ENCODE measurements around the gene AQP11.
"Not testable (repeated sequence)": the region's sequence is repeated elsewhere in the genome, so short reads cannot be mapped to it uniquely, and the experiment has no call there.

AQP11 gene, protein sequence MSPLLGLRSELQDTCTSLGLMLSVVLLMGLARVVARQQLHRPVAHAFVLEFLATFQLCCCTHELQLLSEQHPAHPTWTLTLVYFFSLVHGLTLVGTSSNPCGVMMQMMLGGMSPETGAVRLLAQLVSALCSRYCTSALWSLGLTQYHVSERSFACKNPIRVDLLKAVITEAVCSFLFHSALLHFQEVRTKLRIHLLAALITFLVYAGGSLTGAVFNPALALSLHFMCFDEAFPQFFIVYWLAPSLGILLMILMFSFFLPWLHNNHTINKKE

DNA sequence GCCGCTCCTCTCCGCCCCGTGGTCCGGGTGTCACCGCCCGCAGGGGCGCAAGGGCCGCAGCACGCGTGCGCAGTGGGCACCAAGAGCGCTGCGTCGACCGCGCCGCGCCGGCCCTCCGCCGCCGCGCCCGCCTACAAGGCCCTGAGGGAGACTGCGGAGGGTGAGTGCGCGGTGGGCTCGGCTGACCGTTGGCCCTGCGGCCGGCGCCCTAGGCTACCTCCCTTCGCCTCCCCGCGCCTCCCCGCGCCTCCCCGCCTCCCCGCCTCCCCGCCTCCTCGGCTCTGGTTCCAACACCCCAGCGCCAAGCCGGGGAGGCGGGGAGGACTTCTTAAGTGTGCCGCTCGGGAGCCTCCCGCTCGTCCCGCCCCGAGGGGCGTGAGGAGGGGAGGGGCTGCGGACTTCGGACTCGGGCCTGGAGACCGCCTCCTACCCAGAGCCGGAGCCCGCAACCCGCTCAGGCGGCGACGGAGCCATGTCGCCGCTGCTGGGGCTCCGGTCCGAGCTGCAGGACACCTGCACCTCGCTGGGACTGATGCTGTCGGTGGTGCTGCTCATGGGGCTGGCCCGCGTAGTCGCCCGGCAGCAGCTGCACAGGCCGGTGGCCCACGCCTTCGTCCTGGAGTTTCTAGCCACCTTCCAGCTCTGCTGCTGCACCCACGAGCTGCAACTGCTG is at the start of gene AQP11:
Gene AQP11 (plus strand): TSS at position 433 of the 673 bp plus-strand sequence. CDS start 40 bp downstream, at position 473.
- DNase-seq (ENCODE audit: low read depth) = peak; percentile 51

DNA sequence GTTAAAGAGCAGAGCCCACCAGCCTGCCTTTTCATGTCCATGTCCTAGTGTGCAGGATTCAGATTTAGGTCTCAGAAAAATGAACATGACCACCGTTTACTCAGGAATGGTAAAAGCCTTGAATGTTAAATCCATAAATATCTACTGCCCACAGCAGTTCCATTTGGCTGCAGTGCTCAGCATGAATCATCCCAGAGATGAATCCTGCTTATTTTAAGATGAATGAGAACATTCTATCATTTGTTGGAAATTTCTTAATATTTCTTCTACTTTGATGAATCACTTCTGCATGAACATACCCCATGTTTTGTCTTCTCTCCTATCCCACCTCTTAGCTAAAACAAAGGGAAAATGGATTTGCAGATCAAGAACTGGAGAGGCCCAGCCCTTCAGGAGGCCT is 47.5 kb upstream of the AQP11 start:
- DNase-seq (ENCODE audit: low read depth) = no peak

DNA sequence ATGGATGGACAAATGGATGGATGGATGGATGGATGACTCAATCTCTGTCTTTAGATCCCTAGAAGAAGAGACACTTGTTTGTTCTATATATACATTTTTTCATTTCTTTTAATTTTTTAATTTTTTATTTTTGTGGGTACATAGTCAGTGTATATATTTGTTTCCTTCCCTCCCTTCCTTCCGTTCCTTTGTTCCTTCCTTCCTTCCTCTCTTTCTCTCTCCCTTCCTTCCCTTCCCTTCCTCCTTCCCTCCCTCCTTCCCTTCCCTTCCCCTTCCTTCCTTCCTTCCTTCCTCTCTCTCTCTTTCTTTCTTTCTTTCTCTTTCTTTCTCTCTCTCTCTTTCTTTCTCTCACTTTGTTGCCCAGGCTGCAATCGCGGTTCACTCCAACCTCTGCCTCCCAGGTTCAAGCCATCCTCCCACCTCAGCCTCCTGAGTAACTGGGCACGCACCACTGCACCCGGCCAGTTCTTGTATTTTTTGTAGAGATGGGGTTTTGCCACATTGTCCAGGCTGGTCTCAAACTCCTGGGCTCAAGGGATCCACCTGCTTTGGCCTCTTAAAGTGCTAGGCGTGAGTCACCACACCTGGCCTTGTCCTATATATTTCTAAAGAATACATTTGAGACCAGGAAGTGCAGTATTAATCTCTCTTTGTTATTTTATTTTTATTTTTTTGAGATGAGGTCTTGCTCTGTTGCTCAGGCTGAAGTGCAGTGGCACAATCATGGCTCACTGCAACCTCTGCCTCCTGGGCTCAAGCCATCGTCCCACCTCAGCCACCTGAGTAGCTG is 42.5 kb upstream of the AQP11 start:
- DNase-seq (ENCODE audit: low read depth) = no peak

DNA sequence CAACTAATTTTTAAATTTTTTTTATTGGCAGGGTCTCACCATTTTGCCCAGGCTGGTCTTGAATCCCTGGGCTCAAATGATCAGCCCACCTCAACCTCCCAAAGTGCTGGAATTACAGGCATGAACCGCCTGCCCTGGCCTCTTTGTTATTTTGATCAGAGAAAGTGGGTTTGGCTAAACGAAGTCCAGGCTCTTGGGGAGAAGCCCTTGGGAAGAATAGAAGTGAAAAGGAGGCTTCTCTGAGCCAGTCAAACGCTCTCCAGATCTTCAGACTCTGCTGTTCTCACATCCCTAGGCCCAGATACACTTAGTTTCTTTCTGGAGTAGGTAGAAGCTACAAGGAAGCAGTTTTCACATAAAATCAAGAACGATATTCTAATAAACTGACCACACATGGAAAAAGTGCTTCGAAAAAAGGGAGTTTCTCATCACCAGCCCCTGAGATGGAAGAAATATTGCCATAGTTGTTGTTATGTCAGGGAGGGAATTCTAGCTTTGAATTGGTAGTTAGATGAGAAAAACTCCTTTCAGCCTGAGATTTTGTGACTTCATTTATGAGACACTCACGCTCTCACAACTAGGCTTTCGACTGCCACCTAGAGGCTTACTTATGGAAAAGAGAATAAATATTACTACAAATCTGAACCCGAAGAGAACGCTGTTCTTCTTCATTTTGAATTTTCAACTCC is 41.7 kb upstream of the AQP11 start:
- DNase-seq (ENCODE audit: low read depth) = no peak

DNA sequence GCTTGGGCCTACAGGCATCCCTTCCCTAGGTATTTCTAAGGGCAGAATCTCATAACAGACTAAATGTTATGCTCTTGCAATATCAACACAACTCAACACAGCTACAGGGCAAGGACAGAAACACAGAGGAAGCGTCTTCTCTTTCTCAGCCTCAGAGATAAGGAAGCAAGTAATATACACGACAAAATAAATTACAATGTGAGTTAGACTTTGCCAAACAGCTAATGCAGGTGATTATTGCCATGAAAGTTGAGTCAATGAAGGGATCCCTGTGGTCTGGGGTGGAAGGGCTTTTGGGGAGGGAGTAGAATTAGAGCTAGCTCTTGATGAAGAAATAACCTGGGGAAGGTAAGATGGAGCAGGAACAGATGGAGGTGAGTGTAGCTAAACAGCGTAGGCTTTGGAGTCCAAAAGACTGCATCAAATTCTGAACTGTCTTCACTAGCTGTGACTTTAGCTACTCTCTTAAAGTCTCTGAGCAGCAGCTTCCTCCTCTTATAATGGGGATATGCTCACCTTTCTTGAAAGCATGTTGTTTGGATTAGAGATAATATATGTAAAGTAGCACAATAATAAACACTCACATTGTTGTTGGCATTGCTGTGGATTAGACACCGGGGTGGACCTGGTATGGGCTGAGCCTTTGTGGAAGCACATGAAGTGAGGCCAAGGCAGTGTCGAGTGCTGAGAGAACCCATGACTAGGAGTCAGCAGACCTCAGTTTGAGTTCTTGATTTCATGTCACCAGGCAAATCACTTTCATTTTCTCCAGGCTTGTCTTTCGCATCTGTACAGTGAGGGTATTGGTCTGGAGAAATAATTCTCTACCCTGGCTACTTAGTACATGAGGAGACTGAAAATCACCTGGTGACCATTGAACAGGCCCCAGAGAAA is 41.0 kb upstream of the AQP11 start:
- no peak for DNase-seq (ENCODE audit: low read depth)

DNA sequence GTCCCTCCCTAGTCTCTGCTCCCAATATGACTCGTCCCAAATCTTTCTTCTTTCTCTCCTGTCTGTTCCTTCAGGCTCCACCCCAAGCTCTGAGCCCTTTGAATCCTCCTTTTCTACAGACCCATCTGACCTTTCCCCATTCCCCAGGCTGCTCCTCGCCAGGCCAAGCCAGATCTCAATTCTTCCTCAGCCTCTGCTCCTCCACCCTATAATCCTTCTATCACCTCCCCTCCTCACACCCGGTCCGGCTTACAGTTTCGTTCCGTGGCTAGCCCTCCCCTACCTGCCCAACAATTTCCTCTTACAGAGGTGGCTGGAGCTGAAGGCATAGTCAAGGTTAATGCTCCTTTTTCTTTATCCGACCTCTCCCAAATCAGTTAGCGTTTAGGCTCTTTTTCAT is 38.3 kb upstream of the AQP11 start:
- not testable (repeated sequence) for DNase-seq (ENCODE audit: low read depth)

DNA sequence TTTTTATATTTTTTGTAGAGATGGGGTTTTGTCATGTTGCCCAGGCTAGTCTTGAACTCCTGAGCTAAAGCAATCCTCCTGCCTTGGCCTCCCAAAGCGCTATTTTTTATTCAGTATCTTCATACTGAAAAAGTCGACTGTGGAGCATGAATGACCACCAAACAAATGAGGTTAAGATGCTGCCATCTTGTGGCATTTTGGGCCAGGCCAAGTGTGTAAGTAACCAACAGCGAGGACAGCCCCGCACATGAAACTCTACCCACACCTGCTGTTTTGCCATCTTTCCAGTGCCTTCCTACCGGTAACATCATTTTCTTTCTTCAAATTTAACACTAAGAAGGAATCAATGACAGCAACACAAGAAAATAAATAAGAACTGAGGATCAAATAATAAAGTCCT is 32.2 kb upstream of the AQP11 start:
- DNase-seq (ENCODE audit: low read depth) = no peak

DNA sequence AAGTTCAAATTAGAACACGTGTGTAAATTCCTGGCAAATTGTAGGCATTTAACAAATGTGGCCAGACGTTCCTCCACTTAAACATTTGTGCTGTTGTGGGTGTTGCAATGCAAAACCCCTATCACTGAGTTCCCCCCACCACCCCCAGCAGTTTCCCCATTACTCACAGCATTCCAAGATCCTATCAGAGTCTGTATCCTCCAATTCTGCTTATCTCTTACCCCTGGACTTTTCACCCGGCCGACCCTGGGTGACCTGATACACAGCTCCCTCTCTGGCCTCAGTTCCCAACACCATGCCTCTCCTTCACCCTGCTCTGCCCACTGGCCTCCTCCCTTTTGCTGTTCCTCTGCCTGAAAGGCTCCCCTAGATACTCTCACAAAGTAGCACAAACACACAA is 31.4 kb upstream of the AQP11 start:
- no peak for DNase-seq (ENCODE audit: low read depth)

DNA sequence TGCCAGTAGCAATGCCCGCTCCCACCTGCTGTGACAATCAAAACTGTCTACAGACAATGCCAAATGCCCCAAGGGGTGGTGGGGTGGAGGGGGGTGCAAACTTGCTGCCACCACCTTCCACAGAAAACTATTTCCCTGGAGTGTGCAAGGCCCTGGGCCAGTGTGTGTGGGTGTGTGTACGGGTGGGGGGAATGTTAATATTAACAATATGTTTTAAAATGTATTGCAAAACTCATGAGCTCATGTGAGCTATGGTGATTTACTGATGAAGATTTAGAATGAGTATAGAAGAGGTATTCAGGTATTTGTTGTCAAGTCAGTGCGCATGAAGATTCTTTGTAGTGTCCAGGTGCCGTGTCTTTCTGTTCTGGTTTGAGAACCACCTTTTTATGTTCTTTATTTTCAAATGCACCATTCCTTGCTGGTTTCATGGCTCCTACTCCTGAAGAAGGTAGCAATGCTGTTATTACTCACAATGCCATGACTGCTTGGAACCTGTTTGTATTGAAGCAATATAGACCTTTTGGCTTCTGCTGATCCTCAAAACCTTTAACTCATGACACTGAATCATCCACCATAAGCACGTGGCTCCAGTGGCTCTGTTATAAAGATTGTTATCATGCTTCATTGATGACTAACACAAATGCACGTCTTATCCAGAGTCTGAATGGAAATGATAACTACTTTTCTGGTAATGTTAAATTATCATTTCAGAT is 29.9 kb upstream of the AQP11 start:
- no peak for DNase-seq (ENCODE audit: low read depth)

DNA sequence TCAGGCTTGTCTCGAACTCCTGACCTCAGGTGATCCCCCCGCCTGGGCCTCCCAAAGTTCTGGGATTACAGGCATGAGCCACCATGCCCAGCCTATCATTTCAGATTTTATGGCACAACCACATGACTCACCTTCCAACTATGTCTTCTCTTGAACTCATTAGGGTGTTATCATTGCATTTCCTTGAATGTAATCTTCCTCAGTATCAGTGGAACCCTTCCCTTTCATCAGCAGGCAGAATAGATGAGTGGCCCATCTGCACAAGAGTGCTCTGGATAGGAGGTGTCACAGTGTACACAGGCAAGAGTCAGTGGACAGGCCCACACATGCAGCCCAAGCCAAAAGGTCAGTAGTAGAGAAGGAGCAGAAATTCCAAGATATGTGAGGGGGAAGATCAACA is 29.1 kb upstream of the AQP11 start:
- DNase-seq (ENCODE audit: low read depth) = no peak

DNA sequence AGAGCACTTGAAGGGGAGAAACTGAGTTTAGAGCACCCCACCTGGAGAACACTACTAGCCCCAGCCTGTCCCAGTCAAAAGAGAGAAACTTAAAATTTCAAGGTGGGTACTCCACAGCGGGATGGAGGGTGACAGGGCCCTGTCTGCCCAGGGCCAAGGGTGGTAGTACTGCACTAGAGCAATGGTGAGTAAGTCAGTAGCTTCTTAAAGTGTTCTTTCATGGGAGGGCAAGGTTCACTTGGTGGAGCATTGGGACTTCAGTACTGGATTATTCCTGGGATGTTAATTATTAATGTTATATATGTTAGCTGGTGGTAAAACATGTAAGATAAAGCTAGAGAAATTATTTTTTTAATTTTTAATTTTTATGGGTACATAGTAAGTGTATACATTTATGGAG is 28.5 kb upstream of the AQP11 start:
- DNase-seq (ENCODE audit: low read depth) = no peak

DNA sequence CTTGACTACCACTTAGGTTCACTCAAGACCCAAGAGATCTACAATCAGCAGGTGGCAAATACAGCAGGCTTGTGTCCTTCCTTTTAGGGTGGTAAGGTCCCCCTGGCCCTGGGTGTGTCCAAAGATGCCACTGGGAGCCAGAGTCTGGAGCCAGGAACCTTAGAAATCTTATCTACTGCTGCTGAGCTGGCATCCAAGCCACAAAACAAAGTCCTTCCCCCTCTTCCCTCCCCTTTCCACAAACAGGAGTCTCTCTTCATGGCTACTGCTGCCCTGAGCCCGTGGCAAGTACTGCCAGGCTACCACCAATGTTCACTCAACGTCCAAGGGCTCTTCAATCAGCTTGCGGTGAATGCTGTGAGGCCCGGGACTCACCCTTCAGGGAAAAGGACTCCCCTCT is 21.4 kb upstream of the AQP11 start:
- DNase-seq (ENCODE audit: low read depth) = no peak

DNA sequence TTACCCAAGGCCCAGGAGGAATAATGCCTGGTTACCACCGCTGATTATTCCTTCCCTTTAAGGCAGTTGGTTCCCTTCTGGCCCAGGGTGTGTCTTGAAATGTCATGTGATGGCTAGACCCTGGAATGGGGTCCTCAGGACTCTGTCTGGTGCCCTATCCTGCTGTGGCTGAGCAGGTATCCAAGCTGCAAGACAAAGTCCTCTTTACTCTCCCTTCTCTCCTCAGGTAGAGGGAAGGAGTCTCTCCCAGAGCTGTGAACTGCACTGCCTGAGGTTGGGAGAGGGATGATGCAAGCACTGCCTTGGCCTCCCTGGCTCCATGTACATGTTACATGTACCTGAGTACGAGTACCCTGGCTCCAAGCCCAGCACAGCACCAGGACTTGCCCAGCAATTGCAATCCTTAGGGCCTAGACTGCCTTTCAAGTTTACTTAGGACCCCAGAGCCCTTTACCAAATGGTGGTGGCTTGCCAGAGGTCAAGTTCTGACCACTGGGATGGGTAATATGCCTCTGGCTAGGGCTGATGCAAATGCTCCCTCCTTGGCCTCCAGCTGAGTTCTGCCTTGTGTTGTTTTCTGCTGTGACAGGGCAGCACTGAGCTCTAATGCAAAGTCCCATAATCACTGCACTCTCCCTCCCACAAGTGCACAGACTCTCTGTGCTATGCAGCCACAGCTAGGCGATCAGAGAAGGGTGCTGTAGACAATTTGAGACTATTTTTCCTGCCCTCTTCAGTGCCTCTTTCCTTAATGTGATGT is 20.7 kb upstream of the AQP11 start:
- DNase-seq (ENCODE audit: low read depth) = no peak

DNA sequence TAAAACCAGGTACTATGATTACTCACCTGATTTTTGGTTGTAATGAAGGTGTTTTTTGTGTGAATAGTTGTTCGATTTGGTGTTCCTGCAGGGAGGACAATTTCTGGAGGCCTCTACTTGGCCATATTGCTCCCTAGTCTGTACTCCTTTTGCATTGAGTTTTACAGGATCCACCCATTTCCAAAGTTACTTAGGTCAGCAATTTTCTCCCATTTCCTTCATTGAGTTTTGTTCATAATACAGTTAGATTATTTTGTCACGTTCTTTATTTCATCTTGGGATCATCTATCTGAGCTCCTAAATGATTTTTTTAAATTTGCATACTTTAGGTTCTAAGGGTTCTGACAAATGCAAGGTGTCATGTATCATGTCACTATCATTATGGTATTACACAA is 20.1 kb upstream of the AQP11 start:
- DNase-seq (ENCODE audit: low read depth) = no peak

DNA sequence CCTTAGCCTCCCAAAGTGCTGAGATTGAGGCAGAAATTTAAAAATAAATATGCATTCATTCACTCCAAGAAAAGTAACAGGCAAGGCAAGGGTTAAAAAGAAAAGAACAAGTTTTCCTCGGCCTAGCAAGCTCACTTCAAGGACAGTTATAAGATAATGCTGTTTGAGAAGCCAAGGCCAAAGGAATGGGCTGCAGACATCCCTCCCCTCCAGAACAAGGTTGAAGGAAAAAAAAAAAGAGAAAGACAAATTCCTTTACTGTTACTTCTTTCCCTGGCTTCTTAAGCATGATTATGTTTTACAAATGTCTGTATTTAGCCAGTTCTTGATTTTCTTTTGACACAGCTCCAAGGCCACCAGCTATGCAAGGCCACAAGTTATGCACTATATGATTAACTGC is 18.9 kb upstream of the AQP11 start:
- not testable (repeated sequence) for DNase-seq (ENCODE audit: low read depth)

DNA sequence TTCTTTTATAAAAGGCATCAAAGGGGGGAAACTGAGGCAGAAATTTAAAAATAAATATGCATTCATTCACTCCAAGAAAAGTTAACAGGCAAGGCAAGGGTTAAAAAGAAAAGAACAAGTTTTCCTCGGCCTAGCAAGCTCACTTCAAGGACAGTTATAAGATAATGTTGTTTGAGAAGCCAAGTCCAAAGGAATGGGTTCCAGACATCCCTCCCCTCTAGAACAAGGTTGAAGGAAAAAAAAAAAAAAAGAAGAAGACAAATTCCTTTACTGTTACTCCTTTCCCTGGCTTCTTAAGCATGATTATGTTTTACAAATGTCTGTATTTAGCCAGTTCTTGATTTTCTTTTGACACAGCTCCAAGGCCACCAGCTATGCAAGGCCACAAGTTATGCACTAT is 14.3 kb upstream of the AQP11 start:
- not testable (repeated sequence) for DNase-seq (ENCODE audit: low read depth)

DNA sequence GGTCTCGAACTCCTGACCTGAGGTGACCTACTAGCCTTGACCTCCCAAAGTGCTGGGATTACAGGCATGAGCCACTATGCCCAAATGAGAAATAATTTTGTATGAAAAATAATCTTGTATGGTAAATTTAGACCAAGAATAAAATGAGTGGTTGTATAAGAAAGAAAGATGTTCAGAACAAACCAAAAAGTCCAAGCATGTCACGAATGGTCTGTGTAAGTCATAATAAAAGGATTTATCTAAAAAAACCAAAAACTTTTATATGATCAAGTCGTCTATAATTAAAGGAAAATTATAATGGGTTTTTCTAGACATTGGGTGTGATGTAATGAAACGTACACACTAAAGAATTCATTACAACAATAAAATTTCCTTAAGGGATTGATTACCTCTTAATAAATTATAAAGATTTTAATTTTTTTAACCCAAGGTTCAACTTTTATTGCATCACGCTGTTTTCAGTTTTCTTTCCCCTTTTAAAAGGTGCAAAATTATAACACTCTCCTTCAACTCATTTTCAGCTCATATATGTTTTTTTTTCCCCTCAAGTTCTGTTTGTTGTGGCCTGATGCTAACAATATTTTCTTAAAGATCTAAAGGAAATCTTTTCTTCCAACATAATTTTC is 8.9 kb upstream of the AQP11 start:
- DNase-seq (ENCODE audit: low read depth) = no peak

DNA sequence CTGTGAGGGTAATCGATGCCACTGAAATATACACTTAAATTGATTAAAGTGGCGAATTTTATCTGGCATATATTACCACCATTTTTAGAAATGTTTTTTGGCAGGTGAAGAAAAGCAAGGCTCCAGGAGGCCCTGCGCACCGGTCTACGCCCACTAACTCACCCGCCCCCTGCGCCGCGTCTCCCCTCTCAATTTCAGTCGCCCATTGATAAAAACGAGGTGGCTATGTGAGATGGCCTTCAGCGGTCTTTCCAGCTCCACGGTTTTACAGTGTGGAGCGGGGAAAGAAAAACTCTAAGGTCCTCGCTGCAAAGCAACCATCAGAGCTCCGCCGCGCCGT is 602 bp upstream of the AQP11 start:
- DNase-seq (ENCODE audit: low read depth) = no peak

DNA sequence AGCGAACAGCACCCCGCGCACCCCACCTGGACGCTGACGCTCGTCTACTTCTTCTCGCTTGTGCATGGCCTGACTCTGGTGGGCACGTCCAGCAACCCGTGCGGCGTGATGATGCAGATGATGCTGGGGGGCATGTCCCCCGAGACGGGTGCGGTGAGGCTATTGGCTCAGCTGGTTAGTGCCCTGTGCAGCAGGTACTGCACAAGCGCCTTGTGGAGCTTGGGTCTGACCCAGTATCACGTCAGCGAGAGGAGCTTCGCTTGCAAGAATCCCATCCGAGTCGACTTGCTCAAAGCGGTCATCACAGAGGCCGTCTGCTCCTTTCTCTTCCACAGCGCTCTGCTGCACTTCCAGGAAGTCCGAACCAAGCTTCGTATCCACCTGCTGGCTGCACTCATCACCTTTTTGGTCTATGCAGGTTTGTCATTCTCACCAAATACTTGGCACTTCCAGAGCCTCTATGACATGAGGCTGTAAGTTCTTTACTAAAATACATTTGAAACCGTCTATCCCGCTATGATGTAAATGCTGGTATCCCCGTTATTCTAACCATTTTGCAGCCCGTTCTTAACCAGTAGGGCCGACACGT is 535 bp downstream of the AQP11 start:
- DNase-seq (ENCODE audit: low read depth) = no peak

Data from CMK (cell line).